Measurements from ENCODE around the gene APPBP2.

- TF ChIP-seq EZH2 (IDR thresholded peaks at IDR 0.05), result no peak
- no peak for TF ChIP-seq CTCF (IDR thresholded peaks at IDR 0.05)
- no peak for TF ChIP-seq EZH2phosphoT487 (IDR thresholded peaks at IDR 0.05)
Observed at GRCh38 chr17:60442271-60443173, 83.5 kb downstream of the APPBP2 start.

Measured in neural progenitor cell (in vitro differentiated cells).